HCT116 (cell line): ENCODE measurements around the gene ITGAD. TPM values are rescaled to one million over a fixed set of nuclear protein-coding genes. Genes with fewer than 3 reads are reported as not detected.

Experiments
- ATAC-seq: fragments of 200-7000 bp; cut with Tn5 transposase; 2 replicates; pipeline ENCODE4 v1.9.1; 2020; ENCODE audit warnings: mild to moderate bottlenecking, moderate library complexity
- BruUV-seq: library from RNA; stranded (reverse); fragments of 400-500 nt; replicated peaks from 2 replicates; lab custom pipeline; 2021; lab: Mats Ljungman, UMichigan
- CTCF ChIA-PET: fragments of 300-600 bp; sonication (Branson Sonifier 250); formaldehyde crosslinking; loops from one replicate; lab custom pipeline; 2021; ENCODE audit warnings: antibody characterized with exemption; lab: Charles Lee
- POLR2A ChIA-PET: fragments of 300-600, 350-600 bp; sonication (Branson Sonifier 250); formaldehyde crosslinking; loops from one replicate; lab custom pipeline; 2021; ENCODE audit warnings: antibody characterized with exemption; lab: Charles Lee
- RAD21 ChIA-PET, 2 experiments: fragments of 300-600 bp; sonication (Branson Sonifier 250); formaldehyde crosslinking; loops; one replicate each; lab custom pipeline; 2023; ENCODE audit warnings: low total read pairs in 2 of 2; ENCODE audit not compliant: uncharacterized antibody in 2 of 2, unreplicated experiment in 2 of 2, low non-redundant PET in 1 of 2; lab: Charles Lee
- DNase-seq: peaks from one replicate; pipeline ENCODE4 v3.0.0-alpha.2; 2010; ENCODE audit warnings: low read depth, low spot score
- H2AFZ ChIP-seq: fragments of 200-600 bp; shearing (Covaris generic), sonication (generic); 2 replicates; pipeline ENCODE4 v1.6.1; 2017; ENCODE audit warnings: low read depth, mixed run types, mixed read lengths, antibody characterized with exemption, low read length; ENCODE audit not compliant: poor library complexity, severe bottlenecking
- H3K27ac ChIP-seq: 2 replicates; pipeline ENCODE4 v1.5.1; 2012; ENCODE audit warnings: low read depth, low read length
- H3K27me3 ChIP-seq: fragments of 200-600 bp; sonication (generic); 2 replicates; pipeline ENCODE4 v1.6.1; 2016; ENCODE audit warnings: mixed run types, low read length, mixed read lengths; ENCODE audit not compliant: insufficient read depth
- H3K36me3 ChIP-seq, 2 experiments: fragments of 200-500 bp in 1 of 2; fragments of 200-600 bp in 1 of 2; sonication (Bioruptor generic) in 1 of 2; sonication (generic) in 1 of 2; 2 replicates each; pipeline versions ENCODE4 v1.5.1 to v1.6.1; 2014 to 2016; ENCODE audit warnings: low read length in 2 of 2, inconsistent platforms in 1 of 2, mixed read lengths in 1 of 2, mixed run types in 1 of 2; ENCODE audit not compliant: insufficient read depth in 2 of 2, control insufficient read depth in 1 of 2
- H3K4me1 ChIP-seq, 2 experiments: fragments of 200-600 bp in 1 of 2; sonication (generic) in 1 of 2; 2 replicates each; pipeline versions ENCODE4 v1.5.1 to v1.6.1; 2012 to 2017; ENCODE audit warnings: low read length in 2 of 2, inconsistent platforms in 1 of 2, mild to moderate bottlenecking in 1 of 2, mixed read lengths in 1 of 2, mixed run types in 1 of 2, moderate library complexity in 1 of 2; ENCODE audit not compliant: insufficient read depth in 2 of 2, control insufficient read depth in 1 of 2
- H3K4me2 ChIP-seq: fragments of 200-600 bp; sonication (generic); 2 replicates; pipeline ENCODE4 v1.6.1; 2017; ENCODE audit warnings: mixed run types, low read length, mixed read lengths
- H3K4me3 ChIP-seq, 2 experiments: fragments of 200-600 bp in 1 of 2; sonication (generic) in 1 of 2; replicated peaks in 1 of 2; 2 replicates each; pipeline ENCODE4 v1.5.1; 2011 to 2016; ENCODE audit warnings: low read length in 2 of 2, control low read depth in 1 of 2, low read depth in 1 of 2, mild to moderate bottlenecking in 1 of 2, mixed read lengths in 1 of 2, mixed run types in 1 of 2
- H3K79me2 ChIP-seq: fragments of 200-600 bp; sonication (generic); 2 replicates; pipeline ENCODE4 v1.6.1; 2017; ENCODE audit warnings: mild to moderate bottlenecking, mixed run types, low read length, moderate library complexity, mixed read lengths; ENCODE audit not compliant: insufficient read depth
- H3K9ac ChIP-seq: fragments of 200-600 bp; sonication (generic); 2 replicates; pipeline ENCODE4 v1.6.1; 2016; ENCODE audit warnings: low read length, mixed read lengths
- H3K9me2 ChIP-seq: fragments of 200-600 bp; sonication (generic), shearing (Covaris generic); 2 replicates; pipeline ENCODE4 v1.6.1; 2017; ENCODE audit warnings: mixed run types, mild to moderate bottlenecking, moderate library complexity; ENCODE audit not compliant: insufficient read depth
- H3K9me3 ChIP-seq, 2 experiments: fragments of 200-500 bp in 1 of 2; fragments of 200-600 bp in 1 of 2; sonication (Bioruptor generic) in 1 of 2; sonication (generic) in 1 of 2; 2 replicates each; pipeline ENCODE4 v1.6.1; 2014 to 2017; ENCODE audit warnings: low read length in 2 of 2, mixed read lengths in 2 of 2, inconsistent platforms in 1 of 2, low read depth in 1 of 2, mild to moderate bottlenecking in 1 of 2, mixed run types in 1 of 2, moderate library complexity in 1 of 2; ENCODE audit not compliant: control insufficient read depth in 1 of 2, insufficient read depth in 1 of 2
- H4K20me1 ChIP-seq: fragments of 200-600 bp; sonication (generic), shearing (Covaris generic); 2 replicates; pipeline ENCODE4 v1.6.1; 2017; ENCODE audit warnings: mixed run types, mild to moderate bottlenecking, moderate library complexity; ENCODE audit not compliant: insufficient read depth
- CEBPB ChIP-seq: IDR thresholded peaks from 2 replicates; pipeline ENCODE4 v1.6.1; 2012; ENCODE audit warnings: low read depth
- EGR1 ChIP-seq: IDR thresholded peaks from 2 replicates; pipeline ENCODE4 v1.6.1; 2012; ENCODE audit warnings: low read depth
- EZH2 ChIP-seq: fragments of 200-600 bp; sonication (generic); IDR thresholded peaks from 2 replicates; pipeline ENCODE4 v1.6.1; 2017; ENCODE audit warnings: antibody characterized with exemption, mixed run types
- EZH2phosphoT487 ChIP-seq: fragments of 200-600 bp; IDR thresholded peaks from 2 replicates; pipeline ENCODE4 v1.6.1; 2018; ENCODE audit warnings: antibody characterized with exemption, borderline replicate concordance
- FOSL1 ChIP-seq: IDR thresholded peaks from 2 replicates; pipeline ENCODE4 v1.6.1; 2012; ENCODE audit warnings: low read depth
- POLR2AphosphoS5 ChIP-seq: IDR thresholded peaks from 2 replicates; pipeline ENCODE4 v1.6.1; 2011; ENCODE audit warnings: mild to moderate bottlenecking, low read depth, low read length, moderate library complexity
- RAD21 ChIP-seq: IDR thresholded peaks from 2 replicates; pipeline ENCODE4 v1.6.1; 2012; ENCODE audit warnings: low read depth, mild to moderate bottlenecking
- SIN3A ChIP-seq: IDR thresholded peaks from 2 replicates; pipeline ENCODE4 v1.6.1; 2012; ENCODE audit warnings: low read depth
- YY1 ChIP-seq: IDR thresholded peaks from 2 replicates; pipeline ENCODE4 v1.6.1; 2011; ENCODE audit warnings: low read length, low read depth, moderate library complexity, mild to moderate bottlenecking; ENCODE audit not compliant: insufficient replicate concordance; ENCODE audit errors: extremely low read depth
- ZFX ChIP-seq: fragments of 450-650 bp; IDR thresholded peaks from 2 replicates; pipeline ENCODE4 v1.6.1; 2017
- intact Hi-C: fragments of 100-400 bp; cut with micrococcal nuclease; formaldehyde crosslinking; loops from 2 replicates; pipeline ENCODE4 v1.10.0; 2022
- total RNA-seq: library from RNA; stranded (reverse); gene quantifications from one replicate; pipeline ENCODE4 v1.2.1, GENCODE V29; 2021; ENCODE audit not compliant: unreplicated experiment
- TF ChIP-seq, protein P1 (sequence below): IDR thresholded peaks from 2 replicates; pipeline ENCODE4 v1.6.1; 2011; ENCODE audit warnings: mild to moderate bottlenecking, low read length, moderate library complexity; ENCODE audit not compliant: insufficient replicate concordance; ENCODE audit errors: extremely low read depth
- TF ChIP-seq, protein P2 (sequence below): IDR thresholded peaks from 2 replicates; pipeline ENCODE4 v1.6.1; 2012
- TF ChIP-seq, protein P3 (sequence below), 3 experiments: fragments of 200-600 bp in 1 of 3; sonication (generic) in 1 of 3; IDR thresholded peaks in 2 of 3; conservative IDR thresholded peaks in 1 of 3; 2 replicates each; pipeline ENCODE4 v1.5.1; 2012 to 2017; ENCODE audit warnings: low read depth in 2 of 3, low read length in 2 of 3, antibody characterized with exemption in 1 of 3, borderline replicate concordance in 1 of 3, control low read depth in 1 of 3, mild to moderate bottlenecking in 1 of 3, mixed read lengths in 1 of 3, mixed run types in 1 of 3, moderate library complexity in 1 of 3; ENCODE audit not compliant: insufficient read depth in 1 of 3

Gene ITGAD
- total RNA-seq, 1 experiment from 2014 or later = 0.12 TPM

DNA sequence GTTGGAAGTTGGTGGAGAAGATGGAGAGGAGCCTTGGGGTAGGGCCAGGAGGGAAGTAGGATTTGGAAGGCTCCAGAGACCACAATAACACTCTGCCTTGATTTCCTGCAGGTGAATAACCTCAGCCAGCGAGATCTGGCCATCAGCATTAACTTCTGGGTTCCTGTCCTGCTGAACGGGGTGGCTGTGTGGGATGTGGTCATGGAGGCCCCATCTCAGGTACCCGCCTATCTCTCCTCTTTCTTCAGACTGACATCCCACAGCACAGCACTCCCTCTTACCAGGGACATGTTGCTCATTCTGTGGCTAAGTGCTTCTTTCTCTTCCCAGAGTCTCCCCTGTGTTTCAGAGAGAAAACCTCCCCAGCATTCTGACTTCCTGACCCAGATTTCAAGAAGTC lies 30.1 kb downstream of the ITGAD start:
- ChIA-PET RAD21 (no interaction called here), CTCF (no interaction called here), POLR2A (no interaction called here)
- H3K27ac ChIP-seq = no peak overlapping the region
- BruUV-seq = no TSS peak
- no peak overlapping the region for H2AFZ ChIP-seq
- no peak overlapping the region for H3K9ac ChIP-seq
- no peaks in the 10 kb centered on the region for H4K20me1 ChIP-seq
- intact Hi-C loops = no loop called here
- no peaks in the 10 kb centered on the region for H3K9me2 ChIP-seq
- H3K36me3 ChIP-seq = no peaks in the 10 kb centered on the region
- H3K79me2 ChIP-seq = no peaks in the 10 kb centered on the region
- H3K4me2 ChIP-seq = no peak overlapping the region
- ATAC-seq = no peak
- no peak for DNase-seq
- peaks cover 9% of the 10 kb centered on the region; the same call in 1 of the 2 replicates for H3K27me3 ChIP-seq
- H3K4me3 ChIP-seq = no peak overlapping the region
- TF ChIP-seq RAD21 = no peak
- TF ChIP-seq ZFX = no peak
- TF ChIP-seq EGR1 = no peak
- no peak for TF ChIP-seq SIN3A
- no peak for TF ChIP-seq EZH2phosphoT487
- TF ChIP-seq, protein P1, sequence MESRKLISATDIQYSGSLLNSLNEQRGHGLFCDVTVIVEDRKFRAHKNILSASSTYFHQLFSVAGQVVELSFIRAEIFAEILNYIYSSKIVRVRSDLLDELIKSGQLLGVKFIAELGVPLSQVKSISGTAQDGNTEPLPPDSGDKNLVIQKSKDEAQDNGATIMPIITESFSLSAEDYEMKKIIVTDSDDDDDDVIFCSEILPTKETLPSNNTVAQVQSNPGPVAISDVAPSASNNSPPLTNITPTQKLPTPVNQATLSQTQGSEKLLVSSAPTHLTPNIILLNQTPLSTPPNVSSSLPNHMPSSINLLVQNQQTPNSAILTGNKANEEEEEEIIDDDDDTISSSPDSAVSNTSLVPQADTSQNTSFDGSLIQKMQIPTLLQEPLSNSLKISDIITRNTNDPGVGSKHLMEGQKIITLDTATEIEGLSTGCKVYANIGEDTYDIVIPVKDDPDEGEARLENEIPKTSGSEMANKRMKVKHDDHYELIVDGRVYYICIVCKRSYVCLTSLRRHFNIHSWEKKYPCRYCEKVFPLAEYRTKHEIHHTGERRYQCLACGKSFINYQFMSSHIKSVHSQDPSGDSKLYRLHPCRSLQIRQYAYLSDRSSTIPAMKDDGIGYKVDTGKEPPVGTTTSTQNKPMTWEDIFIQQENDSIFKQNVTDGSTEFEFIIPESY = no peak
- no peak for TF ChIP-seq YY1
- no peak for TF ChIP-seq FOSL1
- TF ChIP-seq, protein P2, sequence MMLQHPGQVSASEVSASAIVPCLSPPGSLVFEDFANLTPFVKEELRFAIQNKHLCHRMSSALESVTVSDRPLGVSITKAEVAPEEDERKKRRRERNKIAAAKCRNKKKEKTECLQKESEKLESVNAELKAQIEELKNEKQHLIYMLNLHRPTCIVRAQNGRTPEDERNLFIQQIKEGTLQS = no peak
- TF ChIP-seq POLR2AphosphoS5 = no peak
- no peak for TF ChIP-seq CEBPB
- TF ChIP-seq EZH2 = no peak
- TF ChIP-seq, protein P3, sequence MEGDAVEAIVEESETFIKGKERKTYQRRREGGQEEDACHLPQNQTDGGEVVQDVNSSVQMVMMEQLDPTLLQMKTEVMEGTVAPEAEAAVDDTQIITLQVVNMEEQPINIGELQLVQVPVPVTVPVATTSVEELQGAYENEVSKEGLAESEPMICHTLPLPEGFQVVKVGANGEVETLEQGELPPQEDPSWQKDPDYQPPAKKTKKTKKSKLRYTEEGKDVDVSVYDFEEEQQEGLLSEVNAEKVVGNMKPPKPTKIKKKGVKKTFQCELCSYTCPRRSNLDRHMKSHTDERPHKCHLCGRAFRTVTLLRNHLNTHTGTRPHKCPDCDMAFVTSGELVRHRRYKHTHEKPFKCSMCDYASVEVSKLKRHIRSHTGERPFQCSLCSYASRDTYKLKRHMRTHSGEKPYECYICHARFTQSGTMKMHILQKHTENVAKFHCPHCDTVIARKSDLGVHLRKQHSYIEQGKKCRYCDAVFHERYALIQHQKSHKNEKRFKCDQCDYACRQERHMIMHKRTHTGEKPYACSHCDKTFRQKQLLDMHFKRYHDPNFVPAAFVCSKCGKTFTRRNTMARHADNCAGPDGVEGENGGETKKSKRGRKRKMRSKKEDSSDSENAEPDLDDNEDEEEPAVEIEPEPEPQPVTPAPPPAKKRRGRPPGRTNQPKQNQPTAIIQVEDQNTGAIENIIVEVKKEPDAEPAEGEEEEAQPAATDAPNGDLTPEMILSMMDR (IDR thresholded peaks at IDR 0.05 in 2 of 3, conservative IDR thresholded peaks at IDR 0.05 in 1 of 3; ENCODE audit: borderline replicate concordance in 1 of 3, insufficient read depth in 1 of 3, low read depth in 2 of 3, low read length in 2 of 3) = no peak
- no peaks in the 10 kb centered on the region for H3K4me1 ChIP-seq
- no peaks in the 10 kb centered on the region for H3K9me3 ChIP-seq
